H1 (cell line): ENCODE measurements around the gene MAPK11. TPM values are rescaled to one million over a fixed set of nuclear protein-coding genes. Genes with fewer than 3 reads are reported as not detected.

ENCODE experiments used
- CBX5 ChIP-seq: fragments of 300-800, 300-1000 bp; sonication (generic); IDR thresholded peaks from 2 replicates; pipeline ENCODE4 v1.7.1; 2016; ENCODE audit warnings: antibody characterized with exemption, low read length, low read depth
- GABPA ChIP-seq: IDR thresholded peaks from 2 replicates; pipeline ENCODE4 v1.6.1; 2011; ENCODE audit warnings: mild to moderate bottlenecking, low read length, moderate library complexity, borderline replicate concordance; ENCODE audit not compliant: insufficient read depth
- JUND ChIP-seq: IDR thresholded peaks from 2 replicates; pipeline ENCODE4 v1.6.1; 2011; ENCODE audit warnings: mild to moderate bottlenecking, improper control_type of control experiment, low read length
- RXRA ChIP-seq: IDR thresholded peaks from 2 replicates; pipeline ENCODE4 v1.6.1; 2011; ENCODE audit warnings: low read depth, mild to moderate bottlenecking, low read length, moderate library complexity; ENCODE audit not compliant: insufficient read depth
- SUZ12 ChIP-seq: fragments of 200-600 bp; sonication (generic); IDR thresholded peaks from 2 replicates; pipeline ENCODE4 v1.6.1; 2012; ENCODE audit warnings: mild to moderate bottlenecking, inconsistent platforms, low read length, moderate library complexity, mixed read lengths
- USF2 ChIP-seq: IDR thresholded peaks from 2 replicates; pipeline ENCODE4 v1.6.1; 2011; ENCODE audit warnings: low read length, improper control_type of control experiment
- polyA plus RNA-seq, 7 experiments: library from polyadenylated mRNA; depleted of rRNA in 3 of 7; stranded (reverse) in 5 of 7; unstranded in 2 of 7; fragments of >200 nt in 5 of 7; fragments of 200-250 nt in 2 of 7; gene quantifications; 1 replicate in 5 of 7; 2 replicates in 1 of 7; 4 replicates in 1 of 7; pipeline versions ENCODE4 v1.2.1 to v1.2.3, GENCODE V29; 2011 to 2013; ENCODE audit warnings: missing spikeins in 2 of 7, mixed read lengths in 2 of 7
- total RNA-seq: library from RNA; stranded (reverse); fragmentation: NEBNext Ultra II Directional; extraction: Animal tissue kit (Norgen Biotek cat#: 25700); gene quantifications from 2 replicates; pipeline ENCODE4 v1.2.1, GENCODE V29; 2021

MAPK11 gene
- total and polyA plus RNA-seq, 2 of the 8 experiments (the other 6 are each of a cell fraction or from before 2014, with no cell fraction given), result 0.70 to 1.5 TPM

- TF ChIP-seq USF2 (no peak), RXRA (no peak), CBX5 (no peak), SUZ12 (no peak), JUND (no peak), GABPA (no peak)
Measured at GRCh38 chr22:50249341-50250248, 20.6 kb downstream of the MAPK11 start (continued).
